GM19239 (cell line): ENCODE results near the gene SLC5A12.
"Not testable (repeated sequence)": the region's sequence is repeated elsewhere in the genome, so short reads cannot be mapped to it uniquely, and the experiment has no call there.

ENCODE experiments used
- DNase-seq: peaks from one replicate; pipeline ENCODE4 v3.0.0; 2011; ENCODE audit warnings: low spot score; ENCODE audit not compliant: insufficient read length
- FAIRE-seq: peaks from 2 replicates; lab custom pipeline; 2011; peaks lifted over from hg19 to GRCh38; lab: Jason Lieb, UNC

Gene SLC5A12

GRCh38 chr11:26665036-26665435 is 56.8 kb downstream of the SLC5A12 start:
- DNase-seq (no peak), FAIRE-seq (no peak)

DNA sequence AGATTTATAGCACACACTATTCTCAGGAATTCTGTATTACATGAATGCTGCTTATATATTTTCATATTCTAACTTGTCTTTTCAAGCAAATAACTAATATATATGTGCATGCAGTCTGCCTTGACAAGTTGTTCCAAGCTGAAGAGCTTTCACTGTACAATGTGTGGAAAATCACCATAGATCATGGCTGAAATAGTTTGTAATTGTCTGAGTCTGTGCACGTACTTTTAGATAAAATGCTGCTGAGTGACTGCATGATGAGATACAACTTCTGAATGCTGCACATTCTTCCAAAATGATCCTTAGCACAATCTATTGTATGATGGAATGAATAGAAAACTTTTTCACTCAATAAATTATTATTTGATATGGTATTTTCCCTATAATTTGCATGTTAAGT is 58.9 kb downstream of the SLC5A12 start:
- DNase-seq (no peak), FAIRE-seq (no peak)

- DNase-seq (no peak), FAIRE-seq (no peak)
These were observed 66.6 kb downstream of the SLC5A12 start for GRCh38 chr11:26655287-26655686.

DNA sequence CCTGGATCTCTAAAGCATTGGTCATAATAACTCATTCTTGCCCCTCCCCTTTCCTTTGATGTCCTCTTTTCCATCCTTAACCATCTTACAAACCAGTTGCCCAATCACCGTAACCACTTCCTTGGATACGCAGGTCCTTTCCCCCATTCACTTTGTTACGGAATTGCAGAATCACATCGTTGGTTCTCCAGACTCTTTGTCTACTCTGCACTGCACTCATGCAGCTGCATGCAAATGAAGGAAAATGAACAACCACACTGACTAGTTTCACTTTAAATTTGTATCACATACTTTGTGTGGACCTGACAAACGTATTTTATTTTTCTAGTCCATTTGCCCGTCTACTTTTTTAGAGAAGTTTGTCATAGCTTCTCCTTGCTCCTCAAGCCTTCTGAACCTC is 69.9 kb downstream of the SLC5A12 start:
- FAIRE-seq, result no peak

DNA sequence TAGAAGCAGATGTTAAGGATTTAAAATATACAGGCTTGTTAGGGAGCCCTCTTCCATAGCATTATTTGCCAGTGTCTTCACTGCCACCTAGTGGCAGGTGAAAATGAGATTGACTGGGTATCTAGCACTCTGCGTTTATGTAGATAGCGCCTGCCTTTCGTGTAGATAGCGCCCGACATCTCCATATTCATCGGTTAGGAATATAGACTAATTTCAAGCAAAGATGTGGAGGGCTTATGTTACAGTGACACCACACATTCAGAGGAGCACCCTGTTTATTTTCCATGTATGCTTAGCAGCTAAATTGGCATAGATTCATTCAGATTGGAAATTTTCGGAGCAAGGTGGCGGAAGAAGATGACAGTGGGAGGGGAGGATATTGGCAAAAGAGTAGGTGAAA is 72.0 kb downstream of the SLC5A12 start:
- FAIRE-seq (peak; percentile 75), DNase-seq (peak; percentile 7)

More for the DNA sequence above, 69.9 kb downstream of the SLC5A12 start:
- DNase-seq, result no peak

GRCh38 chr11:26643314-26643713 is 78.5 kb downstream of the SLC5A12 start:
- not testable (repeated sequence) for FAIRE-seq, DNase-seq

DNA sequence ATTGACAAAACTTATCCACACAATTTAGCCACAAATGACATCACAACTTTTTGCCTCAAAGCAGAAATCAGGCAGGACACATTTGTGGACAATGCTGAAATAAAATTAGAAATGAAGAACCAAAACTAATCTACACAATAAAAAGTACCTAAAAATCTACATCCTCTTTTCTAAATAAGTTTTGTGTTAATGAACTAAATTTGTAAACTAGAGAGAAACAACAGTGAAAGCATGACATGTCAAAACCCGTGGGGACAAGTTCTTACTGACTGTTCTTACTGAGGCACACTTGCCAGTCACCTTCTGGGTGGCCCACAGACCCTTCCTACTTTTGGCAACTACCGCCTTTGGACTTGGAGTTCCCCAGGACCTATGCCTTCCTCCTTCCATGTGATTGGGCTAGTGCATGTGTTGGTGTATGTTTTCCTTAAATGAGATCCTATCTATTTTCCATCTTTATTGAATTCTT is 89.1 kb downstream of the SLC5A12 start:
- DNase-seq (no peak), FAIRE-seq (no peak)

DNA sequence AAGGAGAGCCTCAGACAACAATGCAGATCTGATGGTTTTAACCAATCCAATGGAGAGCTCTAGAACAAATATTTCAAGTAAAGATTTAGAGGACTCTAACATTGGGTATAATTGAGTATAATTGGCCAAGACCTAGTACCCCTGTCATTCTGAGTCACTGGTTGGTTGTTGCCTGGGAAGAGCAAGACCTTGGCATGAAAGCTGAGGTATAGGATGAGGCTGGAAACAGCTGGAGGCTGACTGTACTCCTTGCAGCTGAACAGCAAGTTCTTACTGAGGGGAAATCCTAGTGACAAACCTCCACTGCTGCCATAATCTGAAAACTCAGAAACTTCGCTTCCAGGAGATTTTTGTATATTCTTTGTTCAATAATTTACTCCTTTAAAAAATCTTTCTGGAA is 95.5 kb downstream of the SLC5A12 start:
- no peak for DNase-seq
- no peak for FAIRE-seq

GRCh38 chr11:26623076-26623659 is 98.7 kb downstream of the SLC5A12 start:
- no peak for FAIRE-seq
- DNase-seq, result no peak

- FAIRE-seq, result no peak
- no peak for DNase-seq
These were observed 99.7 kb downstream of the SLC5A12 start for GRCh38 chr11:26622181-26622580.

DNA sequence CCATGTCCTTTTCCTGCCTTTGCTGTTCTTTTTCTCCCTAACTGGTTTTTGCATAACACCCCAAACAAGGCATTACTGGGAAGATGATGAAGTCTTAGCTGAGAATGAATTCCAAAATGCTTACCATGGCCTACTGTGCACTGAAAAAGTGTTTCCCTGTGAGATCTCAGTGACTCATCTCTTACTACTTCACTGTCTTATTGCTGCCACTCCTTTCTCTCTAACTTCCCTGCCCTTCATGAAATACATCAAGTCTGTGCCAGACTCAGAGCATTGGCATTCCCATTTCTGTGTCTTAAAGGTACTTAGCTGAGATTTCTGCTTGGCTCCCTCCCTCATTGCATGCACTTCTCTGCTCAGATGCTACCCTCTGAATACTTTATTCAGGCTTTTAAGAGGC is 100.7 kb downstream of the SLC5A12 start:
- DNase-seq, result no peak
- no peak for FAIRE-seq

- no peak for DNase-seq
- no peak for FAIRE-seq
These were observed 101.4 kb downstream of the SLC5A12 start for GRCh38 chr11:26620282-26621045.

GRCh38 chr11:26618441-26618840 is 103.4 kb downstream of the SLC5A12 start:
- no peak for DNase-seq
- FAIRE-seq, result no peak
